ENCODE data around the gene PPM1H.

The PPM1H gene

DNA sequence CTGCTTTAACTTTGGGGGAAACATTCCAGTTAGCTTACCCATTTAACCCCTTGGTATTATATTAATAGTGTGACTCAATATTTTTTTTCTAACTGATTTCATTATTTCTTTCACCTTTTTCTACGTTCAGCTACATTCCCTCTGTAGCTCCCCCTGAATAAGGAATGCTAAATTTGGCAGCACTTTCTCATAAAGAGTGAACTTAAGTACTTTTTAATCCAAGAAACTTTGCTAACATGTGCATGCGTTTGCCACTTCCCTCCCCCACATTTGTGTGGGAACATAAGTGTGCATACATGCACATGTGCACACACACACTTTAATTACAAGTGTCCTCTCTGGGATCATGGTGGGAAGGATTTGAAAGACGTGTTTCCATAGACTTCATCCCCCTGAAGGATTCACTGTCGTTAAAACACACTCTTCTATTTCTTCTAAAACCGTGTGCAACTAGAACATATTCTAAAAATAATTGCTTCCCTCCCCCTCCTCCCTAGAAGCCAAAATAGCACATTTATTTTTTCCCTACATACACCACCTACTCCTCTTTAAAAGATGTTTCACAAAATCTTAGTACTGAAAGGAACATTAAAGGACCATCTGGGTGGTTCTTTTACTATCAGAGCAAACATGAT, 142.6 kb downstream of the PPM1H start:
- DNase-seq = no peak

DNA sequence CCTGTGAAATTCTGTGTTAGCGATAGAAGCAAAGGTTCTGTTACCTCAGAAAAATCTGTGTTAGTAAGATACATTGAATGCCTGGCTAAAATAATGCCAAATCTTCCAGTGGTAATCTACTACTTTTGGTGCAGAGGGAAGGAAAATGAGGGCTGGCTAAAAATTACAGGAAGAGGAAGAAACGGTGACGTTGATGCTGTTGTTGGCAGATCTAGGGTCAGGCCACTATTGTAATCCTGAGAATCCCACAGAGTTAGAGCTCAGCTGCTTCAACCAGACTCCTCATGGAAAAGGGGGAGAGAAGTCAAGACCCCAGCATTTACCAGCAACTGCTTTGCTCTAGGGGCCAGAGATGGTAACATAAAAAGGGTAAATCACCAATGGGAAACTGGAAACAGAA, 145.1 kb downstream of the PPM1H start:
- no peak for DNase-seq

DNA sequence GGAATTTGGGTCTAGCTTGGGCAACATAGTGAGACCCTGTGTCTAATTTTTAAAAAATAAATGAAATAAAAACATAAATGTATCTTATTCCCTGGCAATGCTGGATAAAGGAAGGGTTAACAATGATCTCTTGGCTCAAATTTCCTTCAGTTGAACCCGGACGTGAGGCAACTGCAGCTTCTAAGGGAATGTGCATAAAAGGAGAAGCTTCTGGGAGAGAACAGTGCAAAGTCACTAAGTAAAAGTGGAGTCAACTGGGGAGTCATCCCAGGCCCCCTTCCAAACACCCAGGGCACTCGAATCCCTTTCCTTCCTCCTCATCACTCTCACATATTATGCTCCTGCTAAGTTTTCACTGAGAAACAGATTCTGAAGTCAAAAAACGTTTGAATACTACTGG, 147.3 kb downstream of the PPM1H start:
- no peak for DNase-seq

DNA sequence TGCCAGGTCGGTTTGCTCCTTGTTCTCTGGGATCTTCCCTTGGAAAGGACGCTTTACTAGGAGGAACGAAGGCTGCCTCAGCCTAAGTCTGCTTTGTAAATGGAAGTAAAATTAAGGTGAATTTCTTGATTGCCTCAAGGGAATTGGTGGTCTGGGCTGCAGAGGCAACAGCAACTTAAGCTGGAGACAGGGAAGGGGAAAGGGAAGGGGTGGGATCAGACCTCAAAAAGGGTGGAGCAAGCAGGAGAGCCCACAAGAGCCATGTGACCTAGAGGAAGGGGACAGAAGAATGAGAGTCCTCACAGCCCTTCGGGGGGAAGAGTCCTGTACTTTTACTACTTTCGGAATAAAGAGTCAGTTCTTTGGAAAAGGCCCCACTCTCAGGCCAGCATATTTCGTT, 147.9 kb downstream of the PPM1H start:
- DNase-seq = no peak

DNA sequence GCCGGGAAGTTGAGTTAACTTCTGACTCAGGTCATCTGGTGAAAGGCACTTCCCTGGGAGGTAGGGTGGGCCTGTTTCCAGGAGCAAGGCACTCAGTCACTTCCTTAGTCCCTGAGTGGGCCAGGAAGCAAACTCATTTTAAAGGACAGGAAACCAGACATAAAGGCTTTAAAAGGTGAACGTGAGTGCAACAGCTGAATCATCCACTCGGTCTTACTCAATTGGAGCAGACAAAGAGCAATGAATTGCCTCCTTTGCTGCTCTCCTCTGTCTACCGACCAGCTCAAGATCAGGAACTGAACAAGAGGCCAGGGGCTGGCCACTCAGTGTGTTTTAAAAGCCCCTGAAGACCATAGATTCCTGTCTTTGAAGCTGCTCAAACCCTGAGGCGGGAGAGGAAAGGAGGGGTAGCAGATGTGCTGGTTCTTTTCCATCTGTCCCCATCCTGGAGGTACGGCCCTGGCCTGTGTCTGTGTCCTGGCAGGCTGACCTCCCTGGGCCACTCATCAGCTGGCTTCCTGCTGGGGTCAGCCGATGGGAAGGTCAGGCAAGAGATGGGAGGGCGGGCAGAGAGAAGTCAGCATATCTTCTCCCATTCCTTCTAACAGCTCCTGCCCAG, 148.9 kb downstream of the PPM1H start:
- no peak for DNase-seq

DNA sequence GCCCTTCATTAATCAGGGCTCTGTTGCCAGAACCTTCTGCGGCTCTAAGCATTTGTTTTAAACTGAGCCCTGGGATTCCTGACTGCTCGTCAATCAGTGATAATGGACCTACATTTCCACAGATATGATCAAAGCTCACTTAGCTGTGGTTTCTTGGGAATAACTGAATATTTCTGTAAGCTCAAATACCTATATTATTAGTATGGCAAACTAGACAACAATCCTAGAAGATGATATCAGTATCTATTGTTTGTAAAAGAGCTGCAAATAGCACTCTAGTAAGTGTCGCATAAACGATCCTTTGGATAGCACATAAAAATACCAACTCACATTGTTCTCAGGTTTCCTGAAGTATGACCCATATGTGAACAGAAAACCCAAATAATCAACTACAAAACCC, 150.4 kb downstream of the PPM1H start:
- no peak for DNase-seq

DNA sequence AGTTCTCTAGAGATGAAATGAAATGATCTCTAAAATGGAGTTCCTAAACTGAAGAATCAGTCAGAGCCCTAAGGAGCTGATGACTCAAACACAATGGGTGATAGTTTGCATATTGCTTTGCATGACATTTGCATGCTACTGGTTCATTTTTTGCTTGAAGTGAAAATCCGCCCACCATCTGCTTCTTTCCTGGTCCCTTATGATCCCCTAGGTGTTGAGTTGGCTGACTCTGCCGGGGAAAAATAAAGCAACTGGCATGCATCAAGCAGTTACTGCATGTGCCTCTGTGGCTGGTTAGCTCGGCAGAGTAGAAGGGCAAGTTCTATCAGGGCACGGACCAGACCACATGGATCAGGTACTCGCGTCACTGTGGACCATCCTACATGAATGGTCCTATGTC, 151.1 kb downstream of the PPM1H start:
- DNase-seq = no peak

DNA sequence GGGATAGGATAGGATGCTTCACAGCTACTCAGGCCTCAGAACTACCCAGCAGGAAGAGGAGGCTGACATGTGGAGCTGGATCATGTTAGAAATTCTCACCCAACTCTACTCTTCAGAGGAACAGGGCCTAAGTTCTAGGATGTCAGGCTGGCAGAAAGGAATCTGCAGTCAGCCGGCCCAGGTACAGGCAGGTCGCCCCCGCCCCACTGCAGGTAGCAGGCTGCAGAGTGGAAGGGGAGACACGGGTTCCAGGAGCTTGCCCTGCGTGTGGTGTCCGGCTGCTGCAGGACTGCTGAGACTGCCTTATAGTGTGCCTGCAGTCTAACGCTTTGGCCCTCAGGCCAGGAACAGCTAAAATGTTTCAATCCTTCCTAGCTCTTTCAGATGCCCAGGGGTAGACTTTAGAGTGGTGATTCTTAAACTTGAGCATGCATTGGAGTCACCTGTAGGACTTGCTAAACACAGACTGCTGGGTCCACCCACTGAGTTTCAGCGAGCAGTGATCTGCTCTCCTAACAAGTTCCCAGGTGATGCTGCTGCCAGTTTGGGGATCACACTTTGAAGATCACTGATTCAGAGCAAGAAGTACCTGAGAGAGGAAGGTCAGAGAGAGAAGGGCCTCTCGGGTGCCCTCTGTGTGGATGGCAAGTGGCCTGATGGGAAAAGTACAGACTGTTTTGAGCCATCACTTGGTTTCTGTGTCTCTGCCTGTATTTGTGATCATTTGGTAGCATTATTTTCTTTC, 153.6 kb downstream of the PPM1H start:
- DNase-seq = no peak

DNA sequence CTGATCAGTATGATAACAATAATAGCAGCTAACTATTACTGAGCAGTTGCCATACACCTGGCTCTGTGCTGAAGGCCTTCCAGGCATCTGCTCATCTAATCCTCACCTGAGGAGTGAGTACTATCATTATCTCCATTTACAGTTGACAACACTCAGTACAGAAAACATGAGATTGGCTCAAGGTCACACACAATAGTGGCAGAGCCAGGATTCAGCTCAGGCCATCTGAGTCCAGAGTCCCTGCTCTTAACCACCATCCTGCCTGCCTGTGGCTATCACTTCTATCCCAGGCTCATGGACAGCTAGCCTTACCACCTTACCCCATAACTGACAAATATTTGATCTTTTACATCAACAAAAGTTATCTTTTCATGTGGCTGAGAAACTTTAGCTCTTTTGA, 155.5 kb downstream of the PPM1H start:
- no peak for DNase-seq

DNA sequence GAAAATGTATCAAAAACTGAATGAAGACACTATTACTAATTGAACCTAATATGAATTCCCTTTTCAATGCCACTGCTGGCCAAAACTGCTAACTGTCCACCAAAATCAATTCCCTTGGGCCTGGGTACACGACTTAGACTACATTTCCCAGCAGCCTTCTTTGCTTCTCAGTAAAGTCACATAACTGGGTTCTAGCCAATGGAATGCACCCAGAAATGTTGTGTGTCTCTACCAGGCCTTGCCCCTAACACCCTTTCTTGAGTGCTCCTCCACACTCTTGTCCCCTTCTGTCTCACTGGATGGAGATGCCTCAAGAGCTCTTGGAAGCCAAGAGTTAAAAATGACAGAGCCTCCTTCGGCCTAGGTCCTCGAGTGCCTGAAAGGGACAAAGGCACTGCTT, 156.8 kb downstream of the PPM1H start:
- DNase-seq = no peak

DNA sequence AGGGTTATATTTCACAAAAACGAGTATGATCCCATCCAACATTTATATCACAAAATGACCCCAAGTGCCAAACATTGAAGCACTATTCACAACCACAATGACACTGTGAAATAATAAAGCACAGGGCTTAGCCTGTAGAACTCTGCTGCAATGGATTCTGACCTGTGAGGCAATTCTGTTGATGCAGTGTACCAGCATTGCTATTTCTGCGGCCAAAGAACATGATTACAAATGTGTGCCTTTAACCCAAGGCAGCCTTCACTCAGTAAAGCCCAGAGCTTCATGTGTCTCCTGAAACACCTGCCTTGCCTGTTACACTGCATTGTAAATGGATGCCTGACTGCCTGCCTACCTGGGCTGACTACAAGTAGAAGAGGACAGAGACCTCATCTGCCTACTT, 158.0 kb downstream of the PPM1H start:
- DNase-seq = no peak

DNA sequence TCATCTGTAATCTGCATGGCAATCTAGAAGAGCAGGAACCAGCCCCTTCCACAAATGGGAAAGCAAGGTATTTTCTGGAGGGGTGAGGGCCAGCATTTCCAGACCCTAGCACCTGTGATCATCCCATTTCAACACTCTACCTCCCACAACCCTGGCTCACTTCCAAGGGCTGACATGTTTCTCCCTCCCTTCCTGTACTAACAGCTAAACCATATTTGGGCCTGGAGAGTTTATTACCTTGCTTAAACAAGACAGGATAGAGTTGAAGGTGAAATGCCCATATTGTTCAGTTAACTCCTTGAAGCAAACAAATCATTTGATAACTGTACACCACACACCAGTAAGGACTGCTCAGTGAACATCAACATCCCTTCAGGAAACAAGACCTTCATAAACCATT, 158.4 kb downstream of the PPM1H start:
- no peak for DNase-seq

DNA sequence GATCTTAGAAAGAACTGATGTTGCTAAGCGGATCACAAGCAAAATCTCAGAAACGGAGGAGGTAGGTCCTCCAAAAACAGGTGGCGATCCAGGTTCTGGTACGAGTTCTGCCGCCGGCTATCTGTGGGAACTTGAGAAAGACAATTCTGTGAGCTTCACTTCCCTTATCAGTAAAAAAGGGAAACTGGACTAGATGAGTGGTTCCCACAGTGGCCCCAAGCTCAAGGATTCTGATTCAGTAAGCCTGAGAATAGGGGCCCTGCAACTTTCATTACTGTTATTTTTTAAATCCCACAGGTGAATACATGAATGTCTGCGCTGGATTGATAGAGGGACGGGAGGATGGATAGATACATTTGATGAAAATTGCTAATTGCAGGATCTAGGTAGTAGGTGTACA, 160.2 kb downstream of the PPM1H start:
- no peak for DNase-seq

DNA sequence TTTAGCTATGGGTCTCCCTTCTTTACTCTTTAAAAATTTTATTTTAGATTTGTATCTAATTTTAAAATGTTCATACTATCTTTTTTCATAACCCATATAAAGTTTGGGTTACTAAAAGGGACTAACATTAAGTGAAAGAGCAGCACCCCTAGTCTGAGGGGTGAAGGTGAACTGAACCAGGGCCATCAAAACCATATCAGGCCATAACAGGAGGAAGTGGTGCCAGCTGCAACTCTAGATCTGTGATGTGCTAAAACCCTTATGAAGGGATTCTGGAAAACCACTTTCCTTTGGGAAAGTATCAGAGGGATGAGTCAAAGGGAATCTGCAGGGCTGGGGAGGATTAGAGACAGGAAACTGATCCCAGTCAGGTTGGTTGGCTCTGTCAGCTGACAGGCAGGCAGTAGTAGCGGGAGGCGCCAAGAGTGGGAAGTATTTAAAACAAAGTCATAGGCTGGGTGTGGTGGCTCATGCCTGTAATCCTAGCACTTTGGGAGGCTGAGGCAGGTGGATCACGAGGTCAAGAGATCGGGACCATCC, 162.5 kb downstream of the PPM1H start:
- DNase-seq = peak; percentile 25

DNA sequence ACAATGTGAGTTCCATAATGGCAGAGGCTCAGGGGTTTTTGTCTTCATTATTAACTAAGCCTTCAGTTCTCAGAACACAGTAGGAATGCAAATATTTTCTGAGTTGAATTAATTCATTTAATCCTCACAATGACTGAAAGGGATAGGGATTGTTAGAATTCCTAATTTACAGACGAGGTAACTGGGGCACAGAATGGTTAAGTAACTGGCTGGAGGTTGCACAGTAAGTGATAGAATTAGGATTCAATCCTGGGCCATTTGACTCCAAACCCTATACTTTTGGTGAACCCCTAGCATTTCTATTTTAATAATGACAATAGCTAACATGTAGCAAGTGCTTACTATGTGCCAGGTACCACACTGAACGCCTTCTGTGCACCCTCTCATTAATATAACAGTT, 163.1 kb downstream of the PPM1H start:
- DNase-seq = no peak

DNA sequence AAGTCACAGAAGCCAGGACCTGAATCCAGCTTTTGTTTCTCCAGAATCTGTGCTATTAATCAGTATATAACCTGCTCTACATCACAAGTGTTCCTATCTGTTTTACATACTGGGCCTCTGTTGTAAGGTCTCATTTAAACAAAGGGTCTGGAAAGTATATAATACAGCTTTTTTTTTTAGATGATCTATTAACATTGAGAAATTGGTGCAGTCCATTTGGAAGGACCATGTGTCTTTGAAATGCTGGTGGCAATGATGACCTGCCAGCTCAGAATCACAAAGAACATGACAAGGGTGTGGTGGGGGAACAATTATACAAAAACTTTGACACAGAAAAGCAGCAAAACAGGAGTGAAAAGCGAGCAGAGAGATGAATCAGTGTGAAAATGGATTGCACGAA, 164.6 kb downstream of the PPM1H start:
- DNase-seq = no peak

DNA sequence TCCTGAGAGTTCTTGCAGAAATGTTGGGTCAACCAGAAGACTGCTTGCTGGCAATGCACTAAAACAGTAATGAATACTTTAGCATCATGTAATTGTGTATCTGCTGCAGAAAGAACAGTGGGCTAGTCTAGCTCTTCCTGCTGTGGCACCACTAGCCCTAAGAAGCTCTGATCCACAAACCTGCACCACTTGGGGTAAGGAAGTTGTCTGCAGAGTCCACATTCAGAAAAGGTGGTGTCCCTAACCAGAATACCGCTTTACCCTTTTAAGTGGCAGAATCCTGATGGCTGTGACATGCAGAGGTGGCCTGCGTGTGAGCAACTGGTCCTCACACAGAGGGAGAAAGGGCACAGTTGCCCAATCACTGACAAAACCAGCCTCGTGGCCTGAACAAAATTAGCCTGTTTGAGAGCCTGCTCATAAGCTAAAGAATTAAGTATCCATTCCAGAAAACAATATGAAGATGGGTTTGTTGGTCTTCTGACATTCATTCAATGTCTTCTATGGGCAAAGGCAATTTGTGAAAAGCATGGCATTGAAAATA, 165.8 kb downstream of the PPM1H start:
- DNase-seq = no peak

DNA sequence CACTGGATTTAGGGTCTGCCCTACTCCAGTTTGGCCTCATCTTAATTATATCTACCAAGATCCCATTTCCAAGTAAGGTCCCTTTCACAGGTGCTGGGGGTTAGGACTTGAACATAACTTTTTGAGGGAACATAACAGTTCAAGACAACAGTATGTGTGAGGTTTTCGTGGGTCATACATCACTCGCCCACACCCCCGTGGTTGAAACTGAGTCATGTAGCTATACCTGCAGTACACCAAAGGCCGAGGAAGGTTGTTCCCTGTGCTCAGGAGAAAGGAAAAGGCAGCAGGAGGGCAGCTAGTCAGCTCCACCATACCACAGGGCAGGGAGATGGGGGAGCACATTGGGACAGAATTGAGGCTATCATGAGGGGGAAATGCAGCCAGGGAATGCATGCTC, 167.0 kb downstream of the PPM1H start:
- DNase-seq = no peak

DNA sequence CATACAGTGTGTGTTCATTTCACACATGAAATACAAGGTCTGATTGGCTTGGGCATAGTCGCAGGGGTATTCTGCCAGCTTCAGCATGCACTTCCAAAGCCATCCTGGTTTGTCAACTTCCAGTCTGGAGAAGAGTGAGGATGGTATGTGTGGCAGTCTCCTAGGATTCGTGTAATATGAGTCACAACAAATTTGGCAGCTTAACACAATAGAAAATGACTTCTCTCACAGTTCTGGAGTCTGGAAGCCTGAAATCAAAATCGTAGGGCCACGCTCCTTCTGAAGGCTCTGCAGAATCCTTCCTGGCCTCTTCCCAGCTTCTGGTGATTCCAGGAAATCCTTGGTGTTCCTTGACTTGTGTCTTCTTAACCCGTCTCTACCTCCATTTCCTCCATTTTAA, 167.5 kb downstream of the PPM1H start:
- DNase-seq = no peak

DNA sequence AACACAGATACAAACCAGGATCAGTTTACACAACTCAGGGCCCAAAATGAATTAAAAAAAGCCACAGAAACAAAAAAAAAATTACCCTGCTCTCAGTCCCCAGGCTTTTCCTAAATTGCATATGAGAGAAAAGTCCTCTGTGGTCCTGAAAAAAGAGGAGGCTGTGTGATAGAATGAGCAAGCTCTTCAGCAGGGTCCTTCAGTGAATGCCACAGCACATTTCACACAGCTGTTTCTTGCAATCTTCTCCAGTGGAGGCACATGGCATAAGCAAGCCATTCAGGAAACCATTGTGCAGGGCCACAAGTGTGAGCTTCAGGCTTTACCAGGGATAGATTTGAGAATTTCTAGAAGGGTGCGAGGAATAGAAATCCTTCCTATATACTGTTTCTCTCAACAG, 168.5 kb downstream of the PPM1H start:
- no peak for DNase-seq

DNA sequence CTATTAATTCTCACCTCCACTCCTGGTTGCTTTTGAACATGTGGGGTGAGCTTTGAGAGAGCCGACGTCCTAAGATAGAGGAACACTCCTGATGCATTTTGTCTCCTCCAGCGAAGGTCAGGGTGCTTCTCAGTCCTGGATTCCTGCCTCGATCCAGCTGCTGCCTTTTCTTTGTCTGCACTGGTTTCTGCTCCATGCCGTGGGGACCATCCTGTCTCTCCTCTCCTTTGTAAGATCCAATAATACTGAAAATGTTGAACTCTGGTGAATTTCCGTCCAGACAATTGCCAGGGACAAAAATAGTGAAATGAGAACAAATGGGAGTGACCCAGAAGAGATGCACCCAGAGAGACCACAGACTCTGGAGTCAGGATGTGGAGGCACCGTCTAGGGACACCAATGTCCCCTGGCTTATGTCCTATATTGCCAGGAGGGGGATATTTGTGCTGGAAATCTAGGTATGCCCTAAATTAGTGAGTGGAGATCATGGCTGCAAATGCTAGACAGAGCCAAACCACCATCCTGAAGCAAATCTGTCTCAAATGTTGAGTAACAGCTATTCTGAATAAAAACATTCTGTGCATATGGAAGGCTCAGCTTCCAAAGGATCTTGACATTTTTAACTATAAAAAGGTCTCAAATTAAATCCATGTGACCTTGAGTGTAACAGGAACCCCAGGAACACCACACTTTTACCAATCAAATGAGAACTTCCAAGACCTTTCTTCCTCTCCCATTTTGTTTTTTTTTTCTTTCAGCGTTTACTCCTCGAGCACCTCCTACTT, 170.9 kb downstream of the PPM1H start:
- no peak for DNase-seq

DNA sequence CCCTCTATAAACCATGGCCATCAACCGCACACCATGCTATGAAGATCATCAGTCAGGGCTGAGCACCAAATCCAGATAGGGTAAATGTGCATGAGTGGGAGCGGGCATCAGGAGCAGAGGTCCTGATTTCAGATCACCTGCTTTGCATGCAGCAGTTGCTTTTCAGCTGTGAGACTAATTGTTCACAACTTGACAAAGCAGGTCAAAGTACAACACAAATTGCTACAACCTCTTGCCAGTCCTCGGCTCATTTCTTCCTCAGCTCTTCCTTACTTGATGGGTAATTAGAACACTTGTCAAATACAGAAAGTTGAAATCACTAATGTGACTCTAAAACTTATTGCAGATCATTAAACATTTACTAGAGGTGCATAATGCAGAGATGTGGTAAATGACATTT, 171.6 kb downstream of the PPM1H start:
- no peak for DNase-seq

DNA sequence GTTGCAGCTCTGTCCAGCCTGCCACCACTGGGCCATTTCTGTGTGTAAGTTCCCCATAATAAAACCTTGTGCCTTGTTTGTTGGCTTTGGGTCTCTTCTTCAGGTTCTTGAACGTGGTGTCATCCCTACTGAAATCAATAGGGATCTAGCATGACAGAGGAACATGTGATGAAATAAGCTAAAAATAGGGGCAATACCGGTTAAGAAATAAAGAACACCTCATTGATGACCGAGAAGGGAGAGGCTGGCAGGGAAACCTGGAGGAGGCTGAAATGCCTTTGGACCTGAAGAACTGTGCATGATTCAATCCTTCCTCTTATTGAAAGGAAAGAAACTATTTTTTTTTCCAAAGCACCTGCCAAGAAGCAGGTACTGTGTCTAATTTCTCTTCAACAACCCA, 172.3 kb downstream of the PPM1H start:
- DNase-seq = no peak
